Measurements from ENCODE around the gene SELENOF. TPM values are rescaled to one million over a fixed set of nuclear protein-coding genes. Genes with fewer than 3 reads are reported as not detected.
"Not testable (repeated sequence)": the region's sequence is repeated elsewhere in the genome, so short reads cannot be mapped to it uniquely, and the experiment has no call there.

The SELENOF gene
- total RNA-seq, 3 donors from 2014 or later, result 109 to 215 (median 162) TPM

DNA sequence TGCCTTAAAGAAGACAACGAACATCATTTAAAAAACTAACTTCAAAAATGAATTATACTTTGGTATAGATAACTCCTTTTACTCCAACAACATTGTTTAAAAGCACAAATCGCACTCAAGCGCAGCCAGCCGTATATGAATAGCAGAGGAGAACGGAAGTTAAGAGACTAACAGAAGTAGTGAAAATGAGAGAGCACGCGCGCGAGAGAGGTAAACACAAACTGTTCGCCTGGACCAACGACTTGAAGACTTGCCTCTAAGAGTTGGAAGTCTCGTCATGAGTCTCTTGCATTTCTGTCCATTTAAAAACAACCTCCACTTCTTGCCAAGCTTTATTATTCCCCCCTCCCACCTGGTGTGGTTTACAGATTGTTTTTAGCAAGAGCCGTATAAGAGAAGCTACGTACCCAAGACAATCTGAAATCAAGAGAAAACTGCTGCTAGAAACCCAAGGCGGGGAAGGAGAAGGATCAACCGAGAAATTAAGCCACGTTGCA is 479 bp downstream of the SELENOF start:
- Histone ChIP-seq H3K36me3 (no peaks in the 10 kb centered on the region), H3K4me1 (peaks cover 0 to 23% of the 10 kb centered on the region in 2 donors), H3K27me3 (no peaks in the 10 kb centered on the region), H3K9me3 (no peaks in the 10 kb centered on the region), H3K4me3 (peak overlapping the region; percentile 88 to 97 (median 91)), H3K27ac (peak overlapping the region; percentile 93 to 95)
- intact Hi-C loops (cut with DNase I; ENCODE audit: low total_unique reads), result no loop called here
- no peak for DNase-seq (ENCODE audit: low spot score in 2 of 2)
- no peak for TF ChIP-seq POLR2AphosphoS5 (IDR thresholded peaks at IDR 0.05)
- TF ChIP-seq, protein P1, sequence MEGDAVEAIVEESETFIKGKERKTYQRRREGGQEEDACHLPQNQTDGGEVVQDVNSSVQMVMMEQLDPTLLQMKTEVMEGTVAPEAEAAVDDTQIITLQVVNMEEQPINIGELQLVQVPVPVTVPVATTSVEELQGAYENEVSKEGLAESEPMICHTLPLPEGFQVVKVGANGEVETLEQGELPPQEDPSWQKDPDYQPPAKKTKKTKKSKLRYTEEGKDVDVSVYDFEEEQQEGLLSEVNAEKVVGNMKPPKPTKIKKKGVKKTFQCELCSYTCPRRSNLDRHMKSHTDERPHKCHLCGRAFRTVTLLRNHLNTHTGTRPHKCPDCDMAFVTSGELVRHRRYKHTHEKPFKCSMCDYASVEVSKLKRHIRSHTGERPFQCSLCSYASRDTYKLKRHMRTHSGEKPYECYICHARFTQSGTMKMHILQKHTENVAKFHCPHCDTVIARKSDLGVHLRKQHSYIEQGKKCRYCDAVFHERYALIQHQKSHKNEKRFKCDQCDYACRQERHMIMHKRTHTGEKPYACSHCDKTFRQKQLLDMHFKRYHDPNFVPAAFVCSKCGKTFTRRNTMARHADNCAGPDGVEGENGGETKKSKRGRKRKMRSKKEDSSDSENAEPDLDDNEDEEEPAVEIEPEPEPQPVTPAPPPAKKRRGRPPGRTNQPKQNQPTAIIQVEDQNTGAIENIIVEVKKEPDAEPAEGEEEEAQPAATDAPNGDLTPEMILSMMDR (IDR thresholded peaks at IDR 0.05), result no peak
- TF ChIP-seq POLR2A (IDR thresholded peaks at IDR 0.05), result no peak

DNA sequence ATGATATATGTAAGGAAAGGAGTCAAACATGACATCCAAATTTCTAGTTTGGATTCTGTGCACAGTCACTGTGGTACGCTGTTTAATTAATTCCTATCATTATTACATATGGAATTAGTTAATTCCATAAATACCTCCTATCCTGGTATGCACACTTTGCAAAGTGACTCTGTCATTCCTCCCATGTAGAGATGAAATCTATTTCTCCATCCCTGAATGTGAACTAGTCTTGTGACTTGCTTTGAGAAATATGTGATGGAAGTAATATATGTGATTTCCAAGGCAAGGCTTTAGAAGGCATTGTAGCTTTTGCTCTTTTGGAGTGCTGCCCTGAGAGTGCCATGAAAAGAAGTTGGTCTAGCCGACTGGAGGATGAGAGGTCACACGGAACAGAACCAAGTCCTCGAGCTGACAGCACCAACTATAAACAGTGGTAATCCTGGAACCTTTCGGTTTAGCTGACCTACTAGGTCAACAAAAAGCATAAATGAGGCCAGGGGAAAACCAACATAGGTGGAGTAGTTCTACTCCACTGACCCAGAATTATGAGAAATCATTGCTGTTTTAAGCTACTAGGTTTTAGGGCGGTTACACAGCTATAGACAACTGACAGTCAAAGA is 1.5 kb downstream of the SELENOF start:
- no peak for DNase-seq (ENCODE audit: low spot score in 2 of 2)
- Histone ChIP-seq H3K4me3 (peak overlapping the region in 2 of 3 donors; percentile 88 to 97), H3K4me1 (peaks cover 0 to 23% of the 10 kb centered on the region in 2 donors), H3K36me3 (no peaks in the 10 kb centered on the region), H3K9me3 (no peaks in the 10 kb centered on the region), H3K27me3 (no peaks in the 10 kb centered on the region), H3K27ac (no peak overlapping the region)
- no peak for TF ChIP-seq POLR2AphosphoS5 (IDR thresholded peaks at IDR 0.05)
- TF ChIP-seq, protein P1 (IDR thresholded peaks at IDR 0.05), result no peak
- TF ChIP-seq POLR2A (IDR thresholded peaks at IDR 0.05), result no peak
- intact Hi-C loops (cut with DNase I; ENCODE audit: low total_unique reads), result no loop called here

DNA sequence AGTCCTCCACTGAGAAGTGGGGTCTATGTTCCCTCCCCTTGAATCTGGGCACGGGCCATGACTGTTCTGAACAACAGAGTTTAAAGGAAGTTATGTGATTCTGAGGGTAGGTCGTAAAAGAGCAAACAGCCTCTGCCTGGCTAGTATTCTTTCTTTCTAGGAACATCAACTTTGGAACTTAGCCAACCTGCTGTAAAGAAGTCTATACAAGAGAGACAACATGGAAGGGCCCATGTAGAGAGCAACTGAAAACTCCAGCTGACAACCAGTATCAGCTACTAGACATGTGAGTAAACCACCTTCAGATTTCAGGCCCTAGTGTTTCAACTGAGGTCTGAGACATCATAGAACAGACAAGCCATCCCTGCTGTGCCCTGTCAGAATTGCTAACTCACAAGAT is 7.5 kb downstream of the SELENOF start:
- no peak overlapping the region for H3K4me3 ChIP-seq
- no peak overlapping the region for H3K27ac ChIP-seq
- no peak for DNase-seq (ENCODE audit: low spot score in 2 of 2)
- TF ChIP-seq POLR2AphosphoS5 (IDR thresholded peaks at IDR 0.05) (no peak), POLR2A (IDR thresholded peaks at IDR 0.05) (no peak)
- TF ChIP-seq, protein P1 (IDR thresholded peaks at IDR 0.05), result no peak
- intact Hi-C loops (cut with DNase I; ENCODE audit: low total_unique reads), result no loop called here
- H3K4me1 ChIP-seq, result peaks cover 0 to 8% of the 10 kb centered on the region in 2 donors
- H3K36me3 ChIP-seq, result no peaks in the 10 kb centered on the region
- H3K9me3 ChIP-seq, result no peaks in the 10 kb centered on the region
- no peaks in the 10 kb centered on the region for H3K27me3 ChIP-seq

DNA sequence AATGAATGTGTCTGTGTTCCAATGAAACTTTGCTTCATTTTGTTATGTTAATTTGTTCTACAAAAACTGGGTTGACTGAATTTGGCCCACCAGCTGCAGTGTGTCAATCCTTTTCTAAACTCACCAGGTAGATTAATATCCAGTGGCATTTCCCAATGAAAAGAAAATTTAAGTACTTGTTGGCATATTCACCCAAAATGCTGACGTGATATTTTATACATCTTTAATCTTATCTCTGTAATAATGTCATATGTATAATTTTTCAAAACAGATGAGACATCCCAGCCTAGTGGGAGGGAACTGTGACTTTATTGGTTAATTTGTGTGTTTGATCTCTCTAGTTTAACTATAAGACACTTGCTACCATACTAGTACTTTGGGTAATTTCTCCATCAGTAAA is 8.1 kb downstream of the SELENOF start:
- Histone ChIP-seq H3K36me3 (no peaks in the 10 kb centered on the region), H3K27ac (no peak overlapping the region), H3K27me3 (no peaks in the 10 kb centered on the region), H3K9me3 (no peaks in the 10 kb centered on the region), H3K4me1 (peaks cover 0 to 8% of the 10 kb centered on the region in 2 donors), H3K4me3 (no peak overlapping the region)
- intact Hi-C loops (cut with DNase I; ENCODE audit: low total_unique reads), result no loop called here
- no peak for DNase-seq (ENCODE audit: low spot score in 2 of 2)
- no peak for TF ChIP-seq POLR2AphosphoS5 (IDR thresholded peaks at IDR 0.05)
- TF ChIP-seq, protein P1 (IDR thresholded peaks at IDR 0.05), result no peak
- no peak for TF ChIP-seq POLR2A (IDR thresholded peaks at IDR 0.05)

DNA sequence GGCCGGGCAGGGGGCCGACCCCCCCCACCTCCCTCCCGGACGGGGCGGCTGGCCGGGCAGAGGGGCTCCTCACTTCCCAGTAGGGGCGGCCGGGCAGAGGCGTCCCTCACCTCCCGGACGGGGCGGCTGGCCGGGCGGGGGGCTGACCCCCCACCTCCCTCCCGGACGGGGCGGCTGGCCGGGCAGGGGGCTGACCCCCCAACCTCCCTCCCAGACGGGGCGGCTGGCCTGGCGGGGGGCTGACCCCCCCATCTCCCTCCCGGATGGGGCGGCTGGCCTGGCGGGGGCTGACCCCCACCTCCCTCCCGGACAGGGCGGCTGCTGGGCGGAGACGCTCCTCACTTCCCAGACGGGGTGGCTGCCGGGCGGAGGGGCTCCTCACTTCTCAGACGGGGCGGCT is 14.5 kb downstream of the SELENOF start:
- H3K36me3 ChIP-seq; H3K27ac ChIP-seq; H3K4me3 ChIP-seq; H3K4me1 ChIP-seq; H3K9me3 ChIP-seq; intact Hi-C loops (cut with DNase I; ENCODE audit: low total_unique reads); H3K27me3 ChIP-seq; DNase-seq (ENCODE audit: low spot score in 2 of 2): not testable (repeated sequence)

Data from breast epithelium (tissue), 4 donors.